ENCODE results near the gene SMIM36. TPM values are rescaled to one million over a fixed set of nuclear protein-coding genes. Genes with fewer than 3 reads are reported as not detected.

The SMIM36 gene
- total and polyA plus RNA-seq, 2 donors from 2014 or later, result not detected

DNA sequence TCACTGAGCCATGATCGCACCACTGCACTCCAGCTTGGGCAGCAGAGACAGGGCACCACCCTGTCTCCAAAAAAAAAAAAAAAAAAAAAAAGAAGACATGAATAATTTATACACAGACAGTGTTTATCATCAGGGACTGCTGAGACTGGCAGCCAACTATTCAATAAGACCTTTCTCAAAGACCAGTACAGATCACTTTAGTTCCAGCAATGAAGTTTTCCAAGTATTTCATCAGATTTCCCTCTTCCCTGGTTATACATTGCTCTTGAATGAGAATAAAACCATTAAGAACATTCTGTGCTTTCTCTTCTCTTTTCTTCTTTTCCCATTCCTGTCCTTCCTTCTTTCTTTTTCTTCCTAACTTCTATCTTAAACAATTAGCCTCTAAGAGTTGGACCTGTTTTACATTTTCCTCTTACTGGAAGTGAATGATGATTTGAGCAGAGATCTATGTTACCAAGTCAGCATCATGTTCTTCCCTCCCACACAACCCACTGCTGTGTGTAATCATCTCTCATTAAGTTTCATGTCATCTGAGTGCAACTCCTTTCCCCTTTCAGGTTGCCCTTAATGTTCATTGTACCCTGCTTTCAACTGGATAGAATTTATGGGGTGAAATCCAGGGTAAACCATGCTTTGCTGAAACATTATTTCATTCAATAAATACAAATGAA lies 35.9 kb upstream of the SMIM36 start:
- no peak overlapping the region for H3K27ac ChIP-seq (ENCODE audit: low read depth in 2 of 2, low read length in 2 of 2)
- TF ChIP-seq, protein P1, sequence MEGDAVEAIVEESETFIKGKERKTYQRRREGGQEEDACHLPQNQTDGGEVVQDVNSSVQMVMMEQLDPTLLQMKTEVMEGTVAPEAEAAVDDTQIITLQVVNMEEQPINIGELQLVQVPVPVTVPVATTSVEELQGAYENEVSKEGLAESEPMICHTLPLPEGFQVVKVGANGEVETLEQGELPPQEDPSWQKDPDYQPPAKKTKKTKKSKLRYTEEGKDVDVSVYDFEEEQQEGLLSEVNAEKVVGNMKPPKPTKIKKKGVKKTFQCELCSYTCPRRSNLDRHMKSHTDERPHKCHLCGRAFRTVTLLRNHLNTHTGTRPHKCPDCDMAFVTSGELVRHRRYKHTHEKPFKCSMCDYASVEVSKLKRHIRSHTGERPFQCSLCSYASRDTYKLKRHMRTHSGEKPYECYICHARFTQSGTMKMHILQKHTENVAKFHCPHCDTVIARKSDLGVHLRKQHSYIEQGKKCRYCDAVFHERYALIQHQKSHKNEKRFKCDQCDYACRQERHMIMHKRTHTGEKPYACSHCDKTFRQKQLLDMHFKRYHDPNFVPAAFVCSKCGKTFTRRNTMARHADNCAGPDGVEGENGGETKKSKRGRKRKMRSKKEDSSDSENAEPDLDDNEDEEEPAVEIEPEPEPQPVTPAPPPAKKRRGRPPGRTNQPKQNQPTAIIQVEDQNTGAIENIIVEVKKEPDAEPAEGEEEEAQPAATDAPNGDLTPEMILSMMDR (IDR thresholded peaks at IDR 0.05; ENCODE audit: borderline replicate concordance, extremely low read depth, insufficient read depth), result no peak
- DNase-seq (peak in 3 of 5 donors; percentile 67 to 87 (median 85)), FAIRE-seq (no peak)
- intact Hi-C loops (cut with DNase I), result no loop called here
- no peaks in the 10 kb centered on the region for H3K27me3 ChIP-seq (ENCODE audit: control insufficient read depth, insufficient read depth, low read length)
- H3K9ac ChIP-seq (ENCODE audit: low read length in 3 of 3), result no peak overlapping the region
- no peak overlapping the region for H3K4me3 ChIP-seq (ENCODE audit: low read length in 3 of 3)
- H3K9me3 ChIP-seq (ENCODE audit: control insufficient read depth in 2 of 3, insufficient read depth in 1 of 3, low read length in 3 of 3), result peaks cover 0 to 2% (median 0%) of the 10 kb centered on the region in 3 donors
- H3K4me1 ChIP-seq (ENCODE audit: control insufficient read depth in 2 of 3, insufficient read depth in 2 of 3, low read depth in 1 of 3, low read length in 3 of 3), result no peaks in the 10 kb centered on the region
- no peaks in the 10 kb centered on the region for H3K36me3 ChIP-seq (ENCODE audit: control insufficient read depth in 2 of 3, insufficient read depth in 3 of 3, low read length in 3 of 3)

DNA sequence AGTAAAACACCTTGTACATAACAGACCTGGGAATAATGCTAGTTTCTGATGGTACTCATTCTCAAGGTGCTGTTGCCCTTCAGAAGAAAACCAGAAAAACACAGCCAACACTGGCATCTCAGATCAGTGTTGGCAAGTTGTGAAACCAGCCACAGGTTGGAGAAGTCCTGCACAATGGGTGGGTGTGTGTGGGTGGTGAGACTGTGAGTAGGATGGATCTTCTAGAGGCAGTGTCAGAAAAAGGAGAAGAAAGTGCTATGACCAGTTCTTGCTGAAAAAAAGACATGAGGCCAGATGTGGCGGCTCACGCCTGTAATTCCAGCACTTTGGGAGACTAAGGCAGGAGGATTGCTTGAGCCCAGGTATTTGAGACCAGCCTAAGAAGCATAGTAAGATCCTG lies 35.2 kb upstream of the SMIM36 start:
- intact Hi-C loops (cut with DNase I), result no loop called here

DNA sequence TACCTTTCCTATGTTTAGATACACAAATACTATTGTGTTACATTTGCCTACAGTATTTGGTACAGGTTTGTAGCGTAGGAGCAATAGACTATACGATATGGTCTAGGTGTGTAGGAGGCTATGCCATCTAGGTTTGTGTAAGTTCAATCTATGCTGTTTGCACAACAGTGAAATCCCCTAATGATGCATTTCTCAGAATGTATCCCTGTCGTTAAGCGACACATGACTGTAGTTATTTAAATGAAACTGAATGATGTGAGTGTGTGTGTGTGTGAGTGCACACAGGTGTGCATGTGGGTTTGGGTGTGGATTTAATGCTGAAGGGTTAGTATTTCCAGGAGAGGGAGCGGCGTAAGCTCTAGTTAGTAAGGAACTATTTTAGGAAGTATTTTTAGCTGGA lies 34.6 kb upstream of the SMIM36 start:
- FAIRE-seq (no peak), DNase-seq (no peak)
- peaks cover 0 to 2% (median 0%) of the 10 kb centered on the region in 3 donors for H3K9me3 ChIP-seq (ENCODE audit: control insufficient read depth in 2 of 3, insufficient read depth in 1 of 3, low read length in 3 of 3)
- H3K36me3 ChIP-seq (ENCODE audit: control insufficient read depth in 2 of 3, insufficient read depth in 3 of 3, low read length in 3 of 3), result no peaks in the 10 kb centered on the region
- H3K4me3 ChIP-seq (ENCODE audit: low read length in 3 of 3), result no peak overlapping the region
- no peak overlapping the region for H3K27ac ChIP-seq (ENCODE audit: low read depth in 2 of 2, low read length in 2 of 2)
- no peaks in the 10 kb centered on the region for H3K27me3 ChIP-seq (ENCODE audit: control insufficient read depth, insufficient read depth, low read length)
- H3K4me1 ChIP-seq (ENCODE audit: control insufficient read depth in 2 of 3, insufficient read depth in 2 of 3, low read depth in 1 of 3, low read length in 3 of 3), result no peaks in the 10 kb centered on the region
- no peak overlapping the region for H3K9ac ChIP-seq (ENCODE audit: low read length in 3 of 3)
- intact Hi-C loops (cut with DNase I), result no loop called here
- TF ChIP-seq, protein P1 (IDR thresholded peaks at IDR 0.05; ENCODE audit: borderline replicate concordance, extremely low read depth, insufficient read depth), result no peak

More for the DNA sequence above, 35.2 kb upstream of the SMIM36 start:
- no peak for FAIRE-seq
- Histone ChIP-seq H3K4me3 (ENCODE audit: low read length in 3 of 3) (no peak overlapping the region), H3K36me3 (ENCODE audit: control insufficient read depth in 2 of 3, insufficient read depth in 3 of 3, low read length in 3 of 3) (no peaks in the 10 kb centered on the region), H3K9me3 (ENCODE audit: control insufficient read depth in 2 of 3, insufficient read depth in 1 of 3, low read length in 3 of 3) (peaks cover 0 to 2% (median 0%) of the 10 kb centered on the region in 3 donors), H3K9ac (ENCODE audit: low read length in 3 of 3) (no peak overlapping the region), H3K4me1 (ENCODE audit: control insufficient read depth in 2 of 3, insufficient read depth in 2 of 3, low read depth in 1 of 3, low read length in 3 of 3) (no peaks in the 10 kb centered on the region), H3K27ac (ENCODE audit: low read depth in 2 of 2, low read length in 2 of 2) (no peak overlapping the region), H3K27me3 (ENCODE audit: control insufficient read depth, insufficient read depth, low read length) (no peaks in the 10 kb centered on the region)
- TF ChIP-seq, protein P1 (IDR thresholded peaks at IDR 0.05; ENCODE audit: borderline replicate concordance, extremely low read depth, insufficient read depth), result no peak
- no peak for DNase-seq
